Hematopoietic multipotent progenitor cell (in vitro differentiated cells): Measurements from ENCODE around the gene EEIG2. TPM values are rescaled to one million over a fixed set of nuclear protein-coding genes. Genes with fewer than 3 reads are reported as not detected.

Experiments used
- total RNA-seq: library from RNA; depleted of rRNA; stranded (reverse); fragments of >200 nt; gene quantifications from one replicate; pipeline ENCODE4 v1.2.3, GENCODE V29; 2012

Gene EEIG2
- total RNA-seq, 1 donor = 15.3 TPM

Other genes with a start within 250 kb of the EEIG2 start
- under 0.01 TPM for gene NBPF6, start 109.8 kb upstream of the EEIG2 start, total RNA-seq
- 23.7 TPM for gene HENMT1, start 101.0 kb downstream of the EEIG2 start, total RNA-seq
- 31.0 TPM for gene PRPF38B, start 132.2 kb downstream of the EEIG2 start, total RNA-seq
- gene FNDC7, start 152.8 kb downstream of the EEIG2 start, total RNA-seq = under 0.01 TPM
- 19.9 TPM for gene STXBP3, start 186.6 kb downstream of the EEIG2 start, total RNA-seq